Activated CD8-positive, alpha-beta T cell treated with anti-CD3 and anti-CD28 coated beads for 36 hours (primary cell): ENCODE results near the gene GBF1. TPM values are rescaled to one million over a fixed set of nuclear protein-coding genes. Genes with fewer than 3 reads are reported as not detected.
A peak's percentile ranks its signal among the peaks of the same experiment; 100 is the strongest.

Experiments used
- ATAC-seq: fragments of 200-7000 bp; cut with Tn5 transposase; one replicate; pipeline ENCODE4 v1.10.0; 2021; ENCODE audit warnings: mild to moderate bottlenecking, moderate library complexity
- CTCF ChIA-PET: fragments of 350-600 bp; sonication (Branson Sonifier 250); formaldehyde crosslinking; loops from one replicate; lab custom pipeline; 2021; ENCODE audit warnings: antibody characterized with exemption; lab: Charles Lee
- POLR2A ChIA-PET: fragments of 350-600 bp; sonication (Branson Sonifier 250); formaldehyde crosslinking; loops from one replicate; lab custom pipeline; 2021; ENCODE audit warnings: antibody characterized with exemption; lab: Charles Lee
- DNase-seq: peaks from one replicate; pipeline ENCODE4 v3.0.0-alpha.2; 2020
- H3K27ac Mint-ChIP-seq: one replicate; pipeline ENCODE4 v1.8.0; 2021; ENCODE audit warnings: mild to moderate bottlenecking, mixed read lengths
- H3K27me3 Mint-ChIP-seq: one replicate; pipeline ENCODE4 v1.8.0; 2021; ENCODE audit warnings: mixed read lengths
- H3K36me3 Mint-ChIP-seq: one replicate; pipeline ENCODE4 v1.8.0; 2021; ENCODE audit warnings: low read depth, mixed read lengths
- H3K4me1 Mint-ChIP-seq: one replicate; pipeline ENCODE4 v1.8.0; 2021; ENCODE audit warnings: low read depth, mixed read lengths
- H3K4me3 Mint-ChIP-seq: one replicate; pipeline ENCODE4 v1.8.0; 2021; ENCODE audit warnings: mild to moderate bottlenecking, moderate library complexity, mixed read lengths
- H3K9me3 Mint-ChIP-seq: one replicate; pipeline ENCODE4 v1.8.0; 2021; ENCODE audit warnings: mixed read lengths
- CTCF ChIP-seq: fragments of 200-600 bp; IDR thresholded peaks from one replicate; pipeline ENCODE4 v1.8.0; 2022; ENCODE audit warnings: antibody characterized with exemption, mild to moderate bottlenecking
- intact Hi-C: fragments of 100-400 bp; cut with micrococcal nuclease; formaldehyde crosslinking; loops from one replicate; pipeline ENCODE4 v1.10.0; 2022
- total RNA-seq, 2 experiments: library from RNA; stranded (reverse); gene quantifications; one replicate each; pipeline ENCODE4 v1.2.3, GENCODE V29; 2021

The GBF1 gene
- total RNA-seq, 2 experiments from 2014 or later, result 25.4 to 28.2 TPM

GRCh38 chr10:102309236-102309635 lies 63.9 kb downstream of the GBF1 start:
- H3K27me3 Mint-ChIP-seq, result no peaks in the 10 kb centered on the region
- intact Hi-C loops, result no loop called here
- POLR2A ChIA-PET, result no interaction called here
- peaks cover 3% of the 10 kb centered on the region for H3K9me3 Mint-ChIP-seq
- no peak for ATAC-seq
- H3K4me3 Mint-ChIP-seq, result no peak overlapping the region
- CTCF ChIA-PET, result interaction anchor here (0.8 to 1.9 kb wide), 6 partner anchors 21 to 140 kb away, joined by 3 to 8 read pairs (median 4); no protein-coding TSS in a partner anchor
- H3K27ac Mint-ChIP-seq, result no peak overlapping the region
- no peak for TF ChIP-seq CTCF
- H3K36me3 Mint-ChIP-seq, result peaks cover 8% of the 10 kb centered on the region
- DNase-seq, result no peak
- peaks cover 36% of the 10 kb centered on the region for H3K4me1 Mint-ChIP-seq

GRCh38 chr10:102309916-102310315 lies 64.6 kb downstream of the GBF1 start:
- POLR2A ChIA-PET, result no interaction called here
- DNase-seq, result no peak
- intact Hi-C loops, result no loop called here
- TF ChIP-seq CTCF, result no peak
- peaks cover 8% of the 10 kb centered on the region for H3K36me3 Mint-ChIP-seq
- CTCF ChIA-PET, result interaction anchor here (0.8 to 1.9 kb wide), 4 partner anchors 31 to 140 kb away, joined by 3 to 8 read pairs (median 4); no protein-coding TSS in a partner anchor
- peaks cover 3% of the 10 kb centered on the region for H3K9me3 Mint-ChIP-seq
- no peaks in the 10 kb centered on the region for H3K27me3 Mint-ChIP-seq
- no peak overlapping the region for H3K27ac Mint-ChIP-seq
- H3K4me1 Mint-ChIP-seq, result peaks cover 39% of the 10 kb centered on the region
- no peak overlapping the region for H3K4me3 Mint-ChIP-seq
- ATAC-seq, result no peak

- CTCF ChIA-PET, result interaction anchor here (1.9 to 3.4 kb wide), 2 partner anchors 80 to 81 kb away, joined by 8 to 29 read pairs; no protein-coding TSS in a partner anchor
- intact Hi-C loops, result no loop called here
- Mint-ChIP-seq H3K36me3 (peaks cover 8% of the 10 kb centered on the region), H3K4me3 (no peak overlapping the region), H3K9me3 (peaks cover 3% of the 10 kb centered on the region), H3K4me1 (peaks cover 39% of the 10 kb centered on the region), H3K27ac (no peak overlapping the region), H3K27me3 (no peaks in the 10 kb centered on the region)
- POLR2A ChIA-PET, result no interaction called here
- no peak for ATAC-seq
- DNase-seq, result no peak
- TF ChIP-seq CTCF, result no peak
Observed at GRCh38 chr10:102310361-102311024, 65.2 kb downstream of the GBF1 start.

GRCh38 chr10:102311025-102311420 lies 65.7 kb downstream of the GBF1 start:
- Mint-ChIP-seq H3K9me3 (peaks cover 3% of the 10 kb centered on the region), H3K36me3 (peaks cover 8% of the 10 kb centered on the region), H3K4me3 (no peak overlapping the region), H3K4me1 (peaks cover 39% of the 10 kb centered on the region), H3K27me3 (no peaks in the 10 kb centered on the region), H3K27ac (no peak overlapping the region)
- POLR2A ChIA-PET, result no interaction called here
- DNase-seq (no peak), ATAC-seq (no peak)
- intact Hi-C loops, result no loop called here
- CTCF ChIA-PET, result interaction anchor here (3.4 kb wide), 1 partner anchor 80 kb away, joined by 29 read pairs; no protein-coding TSS in a partner anchor
- TF ChIP-seq CTCF, result no peak

- POLR2A ChIA-PET, result interaction anchor here (1.3 kb wide), 1 partner anchor 14 kb away, joined by 3 read pairs; no protein-coding TSS in a partner anchor
- peak overlapping the region; percentile 44 for H3K27ac Mint-ChIP-seq
- H3K9me3 Mint-ChIP-seq, result peaks cover 2% of the 10 kb centered on the region
- ATAC-seq, result peak; percentile 51
- no peak for TF ChIP-seq CTCF
- CTCF ChIA-PET, result interaction anchor here (1.0 to 3.4 kb wide), 11 partner anchors 14 to 82 kb away, joined by 3 to 29 read pairs (median 4); no protein-coding TSS in a partner anchor
- H3K27me3 Mint-ChIP-seq, result no peaks in the 10 kb centered on the region
- intact Hi-C loops, result no loop called here
- peaks cover 39% of the 10 kb centered on the region for H3K4me1 Mint-ChIP-seq
- DNase-seq, result no peak
- no peak overlapping the region for H3K4me3 Mint-ChIP-seq
- H3K36me3 Mint-ChIP-seq, result no peaks in the 10 kb centered on the region
Observed at GRCh38 chr10:102312683-102313082, 67.4 kb downstream of the GBF1 start.
